ENCODE results near the gene FREM1. TPM values are rescaled to one million over a fixed set of nuclear protein-coding genes. Genes with fewer than 3 reads are reported as not detected.

Gene FREM1
- total and polyA plus RNA-seq, 12 donors, result 2.8 to 24.1 (median 7.1) TPM

DNA sequence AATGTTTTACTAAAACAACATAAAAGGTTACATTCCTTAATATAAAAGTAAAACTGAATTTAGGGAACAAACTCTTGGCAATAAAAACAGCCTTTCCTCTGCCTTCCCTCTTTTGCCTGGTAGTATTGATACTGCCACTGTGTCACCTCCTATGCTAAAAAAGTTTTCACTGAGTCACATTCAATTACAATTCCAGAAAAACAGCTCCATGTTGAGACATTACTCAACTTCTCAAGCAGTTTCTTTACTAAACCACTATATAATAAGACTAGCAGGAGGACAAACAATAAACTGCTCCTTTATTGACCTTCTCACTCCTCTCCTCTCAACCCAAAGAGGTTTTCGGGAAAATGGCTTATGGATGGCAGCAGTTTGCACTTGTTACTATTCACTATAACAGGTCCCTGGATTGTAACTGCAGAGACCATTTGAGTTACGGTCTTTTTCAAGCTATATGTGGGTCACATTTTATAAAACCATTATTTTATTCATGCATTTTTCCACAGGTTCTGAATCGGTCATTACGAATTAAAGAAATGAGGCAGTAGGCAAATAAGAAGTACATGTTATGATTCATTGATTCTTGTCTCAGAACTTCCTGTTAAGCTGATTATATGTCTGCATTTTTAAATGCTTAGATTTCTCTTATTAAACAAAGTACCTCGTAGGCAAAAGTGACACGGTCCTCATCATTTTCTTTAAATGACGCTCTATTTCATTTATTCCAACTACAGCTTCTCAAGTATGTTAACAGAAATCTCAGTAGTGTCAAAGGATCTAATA is 219.1 kb downstream of the FREM1 start:
- 84 to 90% (median 88%) methylated on average over 7 of the region's 7 CpGs for WGBS, 4 donors
- no peak for TF ChIP-seq POLR2A (IDR thresholded peaks at IDR 0.05)
- TF ChIP-seq, protein P1, sequence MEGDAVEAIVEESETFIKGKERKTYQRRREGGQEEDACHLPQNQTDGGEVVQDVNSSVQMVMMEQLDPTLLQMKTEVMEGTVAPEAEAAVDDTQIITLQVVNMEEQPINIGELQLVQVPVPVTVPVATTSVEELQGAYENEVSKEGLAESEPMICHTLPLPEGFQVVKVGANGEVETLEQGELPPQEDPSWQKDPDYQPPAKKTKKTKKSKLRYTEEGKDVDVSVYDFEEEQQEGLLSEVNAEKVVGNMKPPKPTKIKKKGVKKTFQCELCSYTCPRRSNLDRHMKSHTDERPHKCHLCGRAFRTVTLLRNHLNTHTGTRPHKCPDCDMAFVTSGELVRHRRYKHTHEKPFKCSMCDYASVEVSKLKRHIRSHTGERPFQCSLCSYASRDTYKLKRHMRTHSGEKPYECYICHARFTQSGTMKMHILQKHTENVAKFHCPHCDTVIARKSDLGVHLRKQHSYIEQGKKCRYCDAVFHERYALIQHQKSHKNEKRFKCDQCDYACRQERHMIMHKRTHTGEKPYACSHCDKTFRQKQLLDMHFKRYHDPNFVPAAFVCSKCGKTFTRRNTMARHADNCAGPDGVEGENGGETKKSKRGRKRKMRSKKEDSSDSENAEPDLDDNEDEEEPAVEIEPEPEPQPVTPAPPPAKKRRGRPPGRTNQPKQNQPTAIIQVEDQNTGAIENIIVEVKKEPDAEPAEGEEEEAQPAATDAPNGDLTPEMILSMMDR (IDR thresholded peaks at IDR 0.05), result no peak
- Histone ChIP-seq H3K4me1 (replicated peaks in 1 of 2) (peaks cover 5 to 32% of the 10 kb centered on the region in 2 donors), H3K27me3 (no peaks in the 10 kb centered on the region), H3K9me3 (replicated peaks in 1 of 3) (no peaks in the 10 kb centered on the region), H3K27ac (no peak overlapping the region), H3K4me3 (no peak overlapping the region), H3K36me3 (replicated peaks in 1 of 2) (peaks cover 0 to 21% of the 10 kb centered on the region in 2 donors)
- no peak for DNase-seq
- intact Hi-C loops (cut with DNase I), result no loop called here

DNA sequence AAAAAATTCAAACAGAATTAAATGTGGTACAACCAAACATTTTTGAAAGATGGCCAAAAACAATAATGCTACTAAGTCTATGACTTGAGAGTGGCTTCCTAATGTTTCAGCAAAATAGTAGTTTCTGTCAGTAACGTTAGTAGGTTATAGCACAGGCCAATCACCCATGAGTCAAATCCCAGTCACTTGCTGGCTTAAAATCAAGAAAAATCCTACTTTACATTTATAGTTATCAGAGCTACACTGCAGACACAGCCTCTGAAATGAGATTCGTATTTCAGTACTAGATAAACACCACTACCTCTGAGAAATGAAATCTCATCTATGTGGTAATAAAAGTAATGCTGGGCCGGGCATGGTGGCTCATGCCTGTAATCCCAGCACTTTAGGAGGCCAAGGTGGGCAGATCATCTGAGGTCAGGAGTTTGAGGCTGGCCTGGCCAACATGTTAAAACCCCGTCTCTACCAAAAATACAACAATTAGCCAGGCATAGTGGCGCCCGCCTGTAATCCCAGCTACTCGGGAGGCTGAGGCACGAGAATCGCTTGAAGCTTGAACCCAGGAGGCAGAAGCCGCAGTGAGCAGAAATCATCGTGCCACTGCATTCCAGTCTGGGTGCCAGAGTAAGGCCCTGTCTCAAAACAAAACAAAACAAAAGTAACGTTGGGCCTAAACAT is 223.0 kb downstream of the FREM1 start:
- Histone ChIP-seq H3K4me1 (replicated peaks in 1 of 2) (peaks cover 5 to 25% of the 10 kb centered on the region in 2 donors), H3K9me3 (replicated peaks in 1 of 3) (no peaks in the 10 kb centered on the region), H3K27me3 (no peaks in the 10 kb centered on the region), H3K4me3 (no peak overlapping the region), H3K27ac (peak overlapping the region in 2 of 5 donors; percentile 9 to 45), H3K36me3 (replicated peaks in 1 of 2) (peaks cover 0 to 21% of the 10 kb centered on the region in 2 donors)
- 84 to 87% (median 86%) methylated on average over 12 of the region's 12 CpGs for WGBS, 4 donors
- intact Hi-C loops (cut with DNase I), result no loop called here
- DNase-seq, result no peak
- TF ChIP-seq POLR2A (IDR thresholded peaks at IDR 0.05), result no peak
- TF ChIP-seq, protein P1 (IDR thresholded peaks at IDR 0.05), result no peak

DNA sequence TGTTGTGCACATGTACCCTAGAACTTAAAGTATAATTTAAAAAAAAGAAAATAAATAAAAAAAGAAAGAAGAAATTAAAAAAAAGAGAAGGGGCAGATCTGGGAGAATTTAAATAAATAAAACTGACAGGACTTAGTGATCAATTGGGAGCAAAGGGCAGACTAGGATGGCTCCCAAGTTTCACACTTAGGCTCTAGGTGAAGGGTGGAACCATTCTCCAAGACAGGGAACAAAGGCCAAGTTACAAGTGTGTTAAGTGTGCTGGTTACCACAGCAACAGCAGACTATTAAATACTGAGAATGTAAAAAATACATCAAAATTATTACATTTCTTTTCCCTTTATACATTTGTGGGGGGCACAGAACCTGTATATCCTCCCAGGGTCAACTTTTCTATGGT is 224.1 kb downstream of the FREM1 start:
- intact Hi-C loops (cut with DNase I), result no loop called here
- H3K9me3 ChIP-seq (replicated peaks in 1 of 3), result no peaks in the 10 kb centered on the region
- no peaks in the 10 kb centered on the region for H3K27me3 ChIP-seq
- TF ChIP-seq, protein P1 (IDR thresholded peaks at IDR 0.05), result no peak
- no peak for TF ChIP-seq POLR2A (IDR thresholded peaks at IDR 0.05)
- H3K4me1 ChIP-seq (replicated peaks in 1 of 2), result peaks cover 3 to 16% of the 10 kb centered on the region in 2 donors
- no peak overlapping the region for H3K27ac ChIP-seq
- H3K4me3 ChIP-seq, result no peak overlapping the region
- peaks cover 0 to 21% of the 10 kb centered on the region in 2 donors for H3K36me3 ChIP-seq (replicated peaks in 1 of 2)
- no peak for DNase-seq

Small RNA genes lying within 50 kb of the gene (small RNA-seq; reads per million reads assigned to genes)
- 0 reads per million in 2 donors for gene RNU6-1260P

Other genes starting within 250 kb of the FREM1 start
- gene ZDHHC21, start 217.0 kb downstream of the FREM1 start, total RNA-seq, result 10 to 100 TPM in 4 of 9 donors, 1 to 10 TPM in 5; 5.6 to 18.8 (median 9.9) TPM
- gene ZDHHC21, start 217.0 kb downstream of the FREM1 start, polyA plus RNA-seq, result 1 to 10 TPM; 3.8 to 8.7 (median 5.5) TPM
- under 1 TPM in 1 of 9 donors, not detected in 8; 0.39 TPM for gene CER1, start 187.7 kb downstream of the FREM1 start, total RNA-seq
- gene CER1, start 187.7 kb downstream of the FREM1 start, polyA plus RNA-seq, result not detected

All from adrenal gland (tissue), 12 donors.